Neural cell (in vitro differentiated cells): ENCODE measurements around the gene MLLT3.

Experiments used
- CTCF ChIP-seq: fragments of 450-650 bp; IDR thresholded peaks from 2 replicates; pipeline ENCODE4 v1.5.1; 2014; ENCODE audit warnings: antibody characterized with exemption, mild to moderate bottlenecking, moderate library complexity; ENCODE audit not compliant: poor library complexity, severe bottlenecking
- EZH2 ChIP-seq: fragments of 200-600, 300-800 bp; shearing (Covaris generic), sonication (generic); IDR thresholded peaks from 2 replicates; pipeline ENCODE4 v1.6.1; 2014; ENCODE audit warnings: antibody characterized with exemption, low read length, borderline replicate concordance, mild to moderate bottlenecking; ENCODE audit not compliant: insufficient read depth, poor library complexity, severe bottlenecking
- POLR2AphosphoS5 ChIP-seq: IDR thresholded peaks from 2 replicates; pipeline ENCODE4 v1.6.1; 2012

GRCh38 chr9:20473515-20474013 is 148.7 kb downstream of the MLLT3 start:
- TF ChIP-seq CTCF (no peak), EZH2 (no peak), POLR2AphosphoS5 (no peak)
